Natural killer cell treated with Interleukin-12 subunit alpha and Interleukin-12 subunit beta and Interleukin-15 and Interleukin-18, amount 100 ng/mL, for 72 hours (primary cell): ENCODE measurements around the gene P2RY2. TPM values are rescaled to one million over a fixed set of nuclear protein-coding genes. Genes with fewer than 3 reads are reported as not detected.

ENCODE experiments used
- ATAC-seq, 2 donors: fragments of 150-1000 bp; cut with Tn5 transposase in 1 of 2; sonication (Bioruptor Pico), chemical (Tn5 transposase) in 1 of 2; 2 replicates each; pipeline ENCODE4 v1.10.0; 2021
- DNase-seq: peaks from one replicate; pipeline ENCODE4 v3.0.0; 2022; ENCODE audit warnings: low spot score
- H3K27ac Mint-ChIP-seq, 2 donors: 1 replicate in 1 of 2; 2 replicates in 1 of 2; pipeline ENCODE4 v1.8.0; 2022; ENCODE audit warnings: mixed read lengths in 2 of 2, mild to moderate bottlenecking in 1 of 2, moderate library complexity in 1 of 2
- H3K27me3 Mint-ChIP-seq, 2 donors: 1 replicate in 1 of 2; 2 replicates in 1 of 2; pipeline ENCODE4 v1.8.0; 2022; ENCODE audit warnings: mixed read lengths in 2 of 2
- H3K36me3 Mint-ChIP-seq: one replicate; pipeline ENCODE4 v1.8.0; 2022; ENCODE audit warnings: mixed read lengths
- H3K4me1 Mint-ChIP-seq, 2 donors: 1 replicate in 1 of 2; 2 replicates in 1 of 2; pipeline ENCODE4 v1.8.0; 2022; ENCODE audit warnings: low read depth in 2 of 2, mixed read lengths in 2 of 2, mild to moderate bottlenecking in 1 of 2
- H3K4me3 Mint-ChIP-seq: one replicate; pipeline ENCODE4 v1.8.0; 2022; ENCODE audit warnings: mixed read lengths
- H3K9me3 Mint-ChIP-seq: 2 replicates; pipeline ENCODE4 v1.8.0; 2022; ENCODE audit warnings: mixed read lengths
- total RNA-seq, 2 donors: library from RNA; stranded (reverse); gene quantifications; one replicate each; pipeline ENCODE4 v1.2.3, GENCODE V29; 2022

The P2RY2 gene
- total RNA-seq, 2 donors from 2014 or later = 0.20 TPM; not detected in 1

- DNase-seq = no peak
- no peaks in the 10 kb centered on the region for H3K4me1 Mint-ChIP-seq
- ATAC-seq = peak; percentile 20 to 24
- no peaks in the 10 kb centered on the region for H3K36me3 Mint-ChIP-seq
- H3K27ac Mint-ChIP-seq = no peak overlapping the region
- no peaks in the 10 kb centered on the region for H3K9me3 Mint-ChIP-seq
- peaks cover 9 to 11% of the 10 kb centered on the region in 2 donors for H3K27me3 Mint-ChIP-seq
- H3K4me3 Mint-ChIP-seq = no peak overlapping the region
Observed at GRCh38 chr11:73258104-73259035, 40.3 kb downstream of the P2RY2 start.

- ATAC-seq = no peak
- no peak for DNase-seq
- no peaks in the 10 kb centered on the region for H3K36me3 Mint-ChIP-seq
Observed at GRCh38 chr11:73259406-73260126, 41.5 kb downstream of the P2RY2 start.

DNA sequence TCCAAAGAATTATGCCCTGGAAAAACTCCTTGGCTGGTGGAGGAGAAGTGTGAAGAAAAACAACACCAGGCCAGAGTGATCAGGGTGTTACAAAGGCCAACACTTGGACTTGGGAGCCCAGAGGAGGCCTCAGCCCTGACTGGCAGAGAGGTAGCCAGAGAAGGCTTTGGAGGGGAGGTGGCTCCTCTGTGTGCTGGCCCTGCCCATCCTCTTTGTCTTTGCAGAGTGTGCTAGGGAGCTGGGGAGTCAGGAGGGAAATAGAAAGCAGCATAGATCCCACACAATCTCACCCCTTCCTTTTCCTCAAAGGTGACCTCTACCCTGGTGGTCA is 42.0 kb downstream of the P2RY2 start:
- Mint-ChIP-seq H3K4me3 (no peak overlapping the region), H3K27me3 (peaks cover 16 to 19% of the 10 kb centered on the region in 2 donors), H3K27ac (no peak overlapping the region), H3K4me1 (peaks cover 0 to 3% of the 10 kb centered on the region in 2 donors), H3K36me3 (no peaks in the 10 kb centered on the region), H3K9me3 (no peaks in the 10 kb centered on the region)
- ATAC-seq = no peak
- no peak for DNase-seq

More at GRCh38 chr11:73259406-73260126, 41.5 kb downstream of the P2RY2 start:
- no peak overlapping the region for H3K27ac Mint-ChIP-seq
- no peak overlapping the region for H3K4me3 Mint-ChIP-seq
- no peaks in the 10 kb centered on the region for H3K9me3 Mint-ChIP-seq
- H3K27me3 Mint-ChIP-seq = peaks cover 11 to 14% of the 10 kb centered on the region in 2 donors
- H3K4me1 Mint-ChIP-seq = no peaks in the 10 kb centered on the region

- Mint-ChIP-seq H3K27ac (no peak overlapping the region), H3K36me3 (no peaks in the 10 kb centered on the region), H3K27me3 (peaks cover 19 to 28% of the 10 kb centered on the region in 2 donors), H3K9me3 (no peaks in the 10 kb centered on the region), H3K4me1 (peaks cover 0 to 3% of the 10 kb centered on the region in 2 donors), H3K4me3 (no peak overlapping the region)
- DNase-seq = no peak
- ATAC-seq = no peak
Observed at GRCh38 chr11:73262851-73263495, 44.9 kb downstream of the P2RY2 start.

DNA sequence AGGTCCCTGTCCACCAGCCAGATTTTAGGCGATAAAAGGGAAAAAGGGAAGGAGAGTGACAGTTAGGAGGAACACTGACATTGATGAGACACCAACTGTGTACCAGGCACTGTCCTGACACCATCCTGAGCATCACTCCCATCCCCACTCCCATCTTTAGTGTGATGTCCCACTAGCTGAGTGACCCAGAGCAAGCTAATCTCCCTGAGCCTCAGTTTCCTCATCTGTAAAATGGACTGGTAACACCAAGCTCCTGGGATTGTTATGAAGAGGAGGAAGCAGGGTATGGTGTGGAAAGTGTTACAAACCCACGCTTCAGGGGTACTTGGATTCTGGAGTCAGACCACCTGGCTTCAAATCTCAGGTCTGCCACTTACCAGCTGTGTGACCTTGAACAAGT is 45.6 kb downstream of the P2RY2 start:
- Mint-ChIP-seq H3K36me3 (no peaks in the 10 kb centered on the region), H3K27me3 (peaks cover 19 to 28% of the 10 kb centered on the region in 2 donors), H3K4me1 (peaks cover 0 to 3% of the 10 kb centered on the region in 2 donors), H3K9me3 (no peaks in the 10 kb centered on the region), H3K27ac (no peak overlapping the region), H3K4me3 (no peak overlapping the region)
- no peak for DNase-seq
- no peak for ATAC-seq

GRCh38 chr11:73265278-73265810 is 47.3 kb downstream of the P2RY2 start:
- H3K36me3 Mint-ChIP-seq = no peaks in the 10 kb centered on the region
- DNase-seq = no peak
- peaks cover 0 to 3% of the 10 kb centered on the region in 2 donors for H3K4me1 Mint-ChIP-seq
- no peak overlapping the region for H3K4me3 Mint-ChIP-seq
- no peak overlapping the region for H3K27ac Mint-ChIP-seq
- no peak for ATAC-seq
- H3K9me3 Mint-ChIP-seq = no peaks in the 10 kb centered on the region
- peaks cover 19 to 30% of the 10 kb centered on the region in 2 donors for H3K27me3 Mint-ChIP-seq

GRCh38 chr11:73265853-73266645 is 48.0 kb downstream of the P2RY2 start:
- H3K36me3 Mint-ChIP-seq = no peaks in the 10 kb centered on the region
- H3K9me3 Mint-ChIP-seq = no peaks in the 10 kb centered on the region
- ATAC-seq (no peak), DNase-seq (no peak)
- peaks cover 19 to 30% of the 10 kb centered on the region in 2 donors for H3K27me3 Mint-ChIP-seq
- H3K4me3 Mint-ChIP-seq = no peak overlapping the region
- H3K27ac Mint-ChIP-seq = no peak overlapping the region
- peaks cover 0 to 3% of the 10 kb centered on the region in 2 donors for H3K4me1 Mint-ChIP-seq

DNA sequence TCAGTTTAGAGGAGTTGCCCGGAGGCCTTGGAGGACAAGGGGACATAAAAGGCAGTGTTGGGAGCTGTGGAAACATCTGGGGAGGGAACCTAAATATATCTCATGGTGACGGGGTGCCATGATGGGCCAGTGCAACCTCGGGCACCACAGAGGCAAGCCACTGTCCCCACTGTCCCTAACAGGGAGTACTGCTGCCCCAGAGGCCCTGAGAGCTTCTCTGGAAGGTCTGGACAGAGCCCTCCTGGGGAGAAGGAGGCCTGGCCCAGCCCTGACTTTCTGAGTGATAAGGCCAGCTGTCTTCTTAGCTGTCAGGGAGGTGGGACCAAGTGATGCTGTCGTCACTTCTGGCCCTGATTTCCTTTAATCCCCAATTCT is 48.6 kb downstream of the P2RY2 start:
- ATAC-seq (no peak), DNase-seq (no peak)
- no peaks in the 10 kb centered on the region for H3K9me3 Mint-ChIP-seq
- H3K36me3 Mint-ChIP-seq = no peaks in the 10 kb centered on the region
- no peak overlapping the region for H3K4me3 Mint-ChIP-seq
- H3K27ac Mint-ChIP-seq = no peak overlapping the region
- H3K27me3 Mint-ChIP-seq = peaks cover 19 to 30% of the 10 kb centered on the region in 2 donors
- peaks cover 0 to 3% of the 10 kb centered on the region in 2 donors for H3K4me1 Mint-ChIP-seq

DNA sequence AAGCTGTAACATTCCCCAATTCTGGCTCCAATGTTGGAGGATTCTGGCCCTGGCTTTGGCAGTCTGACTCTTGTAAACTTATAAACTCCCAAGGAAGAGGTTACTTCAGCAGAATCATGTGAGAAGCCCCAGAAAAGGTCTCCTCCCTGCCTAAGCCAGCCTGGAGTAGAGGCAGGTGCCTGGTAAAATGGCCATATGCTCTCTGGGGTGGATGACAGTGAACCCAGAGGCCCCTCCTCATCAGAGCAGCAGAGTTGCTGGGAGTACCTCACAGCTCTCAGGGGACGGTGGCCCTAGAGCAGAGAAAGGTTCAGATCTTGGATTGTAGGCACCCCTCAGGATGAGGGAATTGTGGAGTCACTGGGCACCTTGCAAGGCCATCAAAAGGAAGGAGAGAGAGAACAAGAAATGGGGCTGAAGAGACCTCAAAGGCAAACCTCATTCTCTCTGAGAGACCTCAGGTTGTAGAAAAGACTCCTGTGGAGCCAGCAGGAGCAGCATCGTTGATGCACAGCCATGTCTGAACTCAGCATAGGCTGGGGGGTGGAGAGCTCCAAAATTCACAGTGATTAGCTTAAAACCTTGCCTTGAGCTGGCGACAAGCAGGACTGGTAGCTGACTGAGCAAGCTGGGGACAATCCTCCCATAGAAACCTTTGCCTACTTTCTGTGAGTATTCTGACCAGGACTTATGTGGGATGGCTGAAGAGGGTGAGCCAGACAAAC is 49.2 kb downstream of the P2RY2 start:
- Mint-ChIP-seq H3K4me1 (peaks cover 0 to 3% of the 10 kb centered on the region in 2 donors), H3K4me3 (no peak overlapping the region), H3K27ac (no peak overlapping the region), H3K27me3 (peaks cover 19 to 27% of the 10 kb centered on the region in 2 donors), H3K36me3 (no peaks in the 10 kb centered on the region), H3K9me3 (no peaks in the 10 kb centered on the region)
- no peak for ATAC-seq
- peak; percentile 29 for DNase-seq

DNA sequence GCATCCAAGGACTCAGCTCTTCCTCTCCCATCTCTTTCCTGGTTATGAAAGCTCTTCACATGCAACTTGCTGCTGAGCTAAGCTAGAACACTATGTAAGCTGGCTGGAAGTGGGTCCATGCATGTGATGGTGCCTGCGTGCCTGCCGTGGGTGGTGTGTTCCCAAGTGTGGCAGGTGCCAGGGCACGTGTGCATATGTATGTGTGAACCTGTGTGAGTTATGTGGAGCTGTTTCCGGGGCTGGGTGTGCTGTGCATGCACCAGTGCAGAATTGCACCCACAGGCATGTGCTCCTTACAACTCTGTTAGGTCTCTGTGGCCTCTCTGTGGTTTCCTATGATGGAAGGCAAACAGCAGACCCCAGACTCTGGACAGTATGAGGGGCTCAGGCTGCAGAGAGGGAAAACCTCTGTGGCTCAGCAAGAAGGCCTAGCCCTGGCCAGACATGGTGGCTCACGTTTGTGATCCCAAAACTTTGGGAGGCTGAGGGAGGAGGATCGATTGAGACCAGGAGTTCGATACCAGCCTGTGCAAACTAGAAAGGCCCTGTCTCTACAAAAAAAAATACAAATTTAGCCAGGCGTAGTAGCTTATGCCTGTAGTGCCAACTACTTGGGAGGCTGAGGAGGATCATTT is 49.9 kb downstream of the P2RY2 start:
- H3K4me1 Mint-ChIP-seq = peaks cover 0 to 3% of the 10 kb centered on the region in 2 donors
- DNase-seq = no peak
- H3K4me3 Mint-ChIP-seq = no peak overlapping the region
- H3K9me3 Mint-ChIP-seq = no peaks in the 10 kb centered on the region
- no peak for ATAC-seq
- peaks cover 12 to 23% of the 10 kb centered on the region in 2 donors for H3K27me3 Mint-ChIP-seq
- H3K36me3 Mint-ChIP-seq = no peaks in the 10 kb centered on the region
- H3K27ac Mint-ChIP-seq = no peak overlapping the region

DNA sequence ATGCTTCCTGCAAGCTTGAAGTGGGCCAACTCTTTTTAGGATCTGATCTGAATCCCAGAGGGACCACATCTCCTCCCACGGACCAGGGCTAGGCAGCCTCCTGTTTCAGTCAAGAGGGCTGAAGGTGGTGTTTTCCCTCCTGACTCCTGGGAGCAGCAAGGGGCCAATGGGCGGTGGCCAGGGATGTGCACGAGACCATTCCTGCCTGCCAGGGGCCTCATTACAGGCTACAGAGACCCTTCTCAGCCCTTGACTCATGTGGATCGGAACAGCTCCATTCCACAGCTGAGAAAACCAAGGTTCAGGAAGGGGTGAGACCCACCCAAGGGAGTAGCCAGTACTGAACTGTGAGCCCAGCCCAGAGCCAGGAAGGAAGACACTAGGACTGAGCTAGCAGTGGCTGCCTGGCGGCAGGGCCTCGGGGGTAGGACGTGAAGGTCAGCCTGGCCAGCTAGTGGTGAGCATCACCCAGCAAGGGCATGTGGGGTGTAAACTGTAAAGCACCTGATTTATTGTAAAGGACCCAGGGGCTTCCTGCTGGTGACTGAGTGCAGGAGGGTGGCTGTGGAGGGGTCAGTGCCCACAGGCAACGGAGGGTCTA is 50.7 kb downstream of the P2RY2 start:
- Mint-ChIP-seq H3K36me3 (no peaks in the 10 kb centered on the region), H3K9me3 (no peaks in the 10 kb centered on the region), H3K27me3 (peaks cover 6 to 19% of the 10 kb centered on the region in 2 donors), H3K27ac (no peak overlapping the region), H3K4me3 (no peak overlapping the region), H3K4me1 (peaks cover 0 to 3% of the 10 kb centered on the region in 2 donors)
- ATAC-seq (no peak), DNase-seq (peak; percentile 61)
